ENCODE measurements around the gene HMGCR.

HMGCR gene

GRCh38 chr5:75384218-75384617 is 47.2 kb downstream of the HMGCR start:
- DNase-seq (ENCODE audit: extremely low read depth, insufficient read length): no peak
- H3K36me3 ChIP-seq (ENCODE audit: control insufficient read depth, insufficient read depth, low read length): peaks cover 7% of the 10 kb centered on the region

GRCh38 chr5:75387806-75388205 is 50.8 kb downstream of the HMGCR start:
- no peak for DNase-seq (ENCODE audit: extremely low read depth, insufficient read length)
- Histone ChIP-seq H3K4me3 (replicated peaks; ENCODE audit: low read depth, low read length) (no peak overlapping the region), H3K36me3 (ENCODE audit: control insufficient read depth, insufficient read depth, low read length) (peaks cover 4% of the 10 kb centered on the region), H3K27me3 (replicated peaks; ENCODE audit: control insufficient read depth, insufficient read depth, low read length) (no peaks in the 10 kb centered on the region)
- no peak for TF ChIP-seq CTCF (IDR thresholded peaks at IDR 0.05; ENCODE audit: insufficient read depth, low read length, poor library complexity, severe bottlenecking)

More at GRCh38 chr5:75384218-75384617, 47.2 kb downstream of the HMGCR start:
- no peaks in the 10 kb centered on the region for H3K27me3 ChIP-seq (replicated peaks; ENCODE audit: control insufficient read depth, insufficient read depth, low read length)
- no peak for TF ChIP-seq CTCF (IDR thresholded peaks at IDR 0.05; ENCODE audit: insufficient read depth, low read length, poor library complexity, severe bottlenecking)
- H3K4me3 ChIP-seq (replicated peaks; ENCODE audit: low read depth, low read length): no peak overlapping the region

GRCh38 chr5:75389430-75389829 is 52.4 kb downstream of the HMGCR start:
- H3K36me3 ChIP-seq (ENCODE audit: control insufficient read depth, insufficient read depth, low read length): peaks cover 5% of the 10 kb centered on the region
- no peak for DNase-seq (ENCODE audit: extremely low read depth, insufficient read length)
- H3K27me3 ChIP-seq (replicated peaks; ENCODE audit: control insufficient read depth, insufficient read depth, low read length): no peaks in the 10 kb centered on the region
- no peak for TF ChIP-seq CTCF (IDR thresholded peaks at IDR 0.05; ENCODE audit: insufficient read depth, low read length, poor library complexity, severe bottlenecking)
- H3K4me3 ChIP-seq (replicated peaks; ENCODE audit: low read depth, low read length): no peak overlapping the region

- H3K36me3 ChIP-seq (ENCODE audit: control insufficient read depth, insufficient read depth, low read length): peaks cover 1% of the 10 kb centered on the region; the same call in 1 of the 2 replicates
- no peaks in the 10 kb centered on the region for H3K27me3 ChIP-seq (replicated peaks; ENCODE audit: control insufficient read depth, insufficient read depth, low read length)
- no peak overlapping the region for H3K4me3 ChIP-seq (replicated peaks; ENCODE audit: low read depth, low read length)
- no peak for DNase-seq (ENCODE audit: extremely low read depth, insufficient read length)
- no peak for TF ChIP-seq CTCF (IDR thresholded peaks at IDR 0.05; ENCODE audit: insufficient read depth, low read length, poor library complexity, severe bottlenecking)
Measured at GRCh38 chr5:75395277-75395676, 58.3 kb downstream of the HMGCR start.

GRCh38 chr5:75405296-75405695 is 68.3 kb downstream of the HMGCR start:
- no peak for DNase-seq (ENCODE audit: extremely low read depth, insufficient read length)

More at GRCh38 chr5:75405296-75405695, 68.3 kb downstream of the HMGCR start:
- Histone ChIP-seq H3K4me3 (replicated peaks; ENCODE audit: low read depth, low read length) (no peak overlapping the region), H3K27me3 (replicated peaks; ENCODE audit: control insufficient read depth, insufficient read depth, low read length) (no peaks in the 10 kb centered on the region), H3K36me3 (ENCODE audit: control insufficient read depth, insufficient read depth, low read length) (no peaks in the 10 kb centered on the region; the same call in 1 of the 2 replicates)
- no peak for TF ChIP-seq CTCF (IDR thresholded peaks at IDR 0.05; ENCODE audit: insufficient read depth, low read length, poor library complexity, severe bottlenecking)

Measured in GM06990 (cell line).